NCI-H510A (cell line): ENCODE measurements around the gene GJB5.
"Not testable (repeated sequence)": the region's sequence is repeated elsewhere in the genome, so short reads cannot be mapped to it uniquely, and the experiment has no call there.

ENCODE experiments used
- DNase-seq: peaks from one replicate; lab custom pipeline; 2025; lab: John Stamatoyannopoulos, UW

Gene GJB5

DNA sequence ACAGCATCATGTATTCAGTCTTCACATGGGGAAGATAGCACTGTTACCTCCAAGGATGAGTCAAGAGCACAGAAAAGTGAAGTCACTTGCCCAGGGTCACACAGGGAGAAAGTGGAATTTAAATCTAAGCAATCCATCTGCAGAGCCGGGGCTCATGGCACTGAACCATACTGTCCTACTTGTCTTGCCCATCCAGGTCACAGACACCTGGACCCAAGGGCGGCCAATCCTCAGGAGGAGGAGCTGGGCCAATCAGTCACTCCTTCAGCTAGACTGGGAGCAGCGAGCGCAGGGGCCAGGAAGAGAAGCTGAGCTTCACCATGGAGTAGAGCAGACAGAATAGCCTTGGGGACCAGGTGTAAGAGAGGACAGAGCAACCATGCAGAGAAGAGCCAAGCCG is 9.2 kb upstream of the GJB5 start:
- DNase-seq, result no peak

DNA sequence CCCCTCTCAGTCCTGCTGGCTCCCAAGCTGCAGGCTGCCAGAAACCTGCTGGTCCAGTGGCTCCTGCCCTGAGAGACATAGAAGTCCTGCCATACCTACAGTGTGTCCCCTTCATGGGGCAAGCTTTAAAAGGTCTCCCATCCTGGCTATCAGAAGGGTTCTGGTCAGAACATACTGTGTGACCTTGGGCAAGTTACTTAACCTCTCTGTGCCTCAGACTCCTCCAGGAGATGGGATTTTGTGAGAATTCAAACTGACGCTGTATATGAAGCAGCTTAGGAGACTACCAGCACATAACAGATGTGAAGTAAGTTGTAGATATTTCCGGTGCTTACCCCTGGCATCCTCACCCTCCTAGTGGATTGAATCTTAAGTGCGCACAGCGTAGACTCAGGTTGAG is 8.7 kb upstream of the GJB5 start:
- no peak for DNase-seq

DNA sequence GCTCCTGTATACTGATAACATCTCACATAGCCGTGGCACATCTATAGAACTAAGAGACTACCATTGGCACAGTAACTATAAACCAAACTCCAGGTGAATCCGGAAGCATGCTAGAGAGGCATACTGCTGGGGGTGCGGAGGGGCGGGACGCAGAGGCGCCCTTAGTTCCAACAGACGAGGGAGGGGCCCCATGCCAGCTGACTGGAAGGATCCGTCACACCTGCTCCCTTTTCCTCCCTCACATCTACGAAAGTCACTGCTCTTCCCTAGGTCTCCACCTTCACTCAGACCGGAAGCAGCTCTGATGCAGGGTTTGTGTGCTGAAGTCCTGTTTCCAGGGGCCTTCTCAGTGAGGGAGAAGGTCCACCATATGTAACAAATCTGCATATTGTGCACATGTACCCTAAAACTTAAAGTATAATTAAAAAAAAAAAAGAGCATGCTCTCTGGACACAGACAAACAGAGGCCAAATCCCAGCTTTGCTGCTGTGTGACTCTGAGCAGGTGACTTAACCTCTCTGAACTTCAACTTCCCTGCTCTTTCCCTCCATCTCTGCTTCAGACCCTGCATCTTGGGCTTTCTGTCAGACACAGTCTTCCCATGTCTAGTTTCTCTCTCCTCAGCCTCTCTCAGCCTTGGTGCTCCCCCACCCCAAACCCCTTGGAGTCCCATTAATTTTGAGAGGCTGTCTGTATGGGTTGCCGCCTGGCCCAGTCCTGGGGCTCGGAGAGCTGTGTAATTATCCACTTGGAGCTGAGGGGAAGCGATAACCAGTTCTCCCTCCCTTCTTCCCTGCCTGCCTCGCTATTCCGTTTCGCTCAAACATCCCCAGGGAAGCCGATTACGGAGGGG is 7.8 kb upstream of the GJB5 start:
- DNase-seq, result no peak

DNA sequence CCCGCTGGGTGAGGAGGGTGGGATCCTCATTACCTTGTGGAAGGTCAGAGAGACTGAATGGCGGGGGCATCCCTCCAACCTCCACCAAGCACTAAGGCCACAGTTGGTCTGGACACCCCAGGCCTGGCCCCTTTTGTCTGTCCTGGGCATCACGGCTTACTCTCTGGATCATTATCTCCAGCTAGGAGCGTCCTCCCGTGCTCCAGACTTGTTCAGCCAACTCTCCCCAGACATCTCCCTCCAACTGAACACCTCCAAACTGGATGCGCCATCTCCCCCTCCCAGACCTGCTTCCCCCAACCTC is 7.3 kb upstream of the GJB5 start:
- no peak for DNase-seq

DNA sequence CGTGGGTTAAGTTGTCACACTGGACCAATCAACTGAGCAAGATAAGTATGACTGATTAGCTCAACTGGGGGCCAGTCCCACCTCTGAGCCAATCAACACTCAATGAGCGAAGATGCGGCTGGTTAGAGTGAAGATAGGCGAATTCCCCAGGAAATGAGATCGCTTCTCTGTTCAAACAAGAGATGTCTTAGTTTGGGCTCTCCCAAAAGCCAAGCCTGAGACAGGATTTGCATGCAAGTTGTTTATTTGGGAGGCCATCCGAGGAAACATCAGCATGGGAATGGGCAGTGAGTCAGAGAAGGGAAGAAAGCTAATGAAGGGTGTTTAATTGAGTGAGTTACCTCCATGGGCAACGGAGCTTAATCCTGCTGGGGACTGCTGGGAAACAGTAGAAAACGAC is 4.9 kb upstream of the GJB5 start:
- DNase-seq, result no peak

DNA sequence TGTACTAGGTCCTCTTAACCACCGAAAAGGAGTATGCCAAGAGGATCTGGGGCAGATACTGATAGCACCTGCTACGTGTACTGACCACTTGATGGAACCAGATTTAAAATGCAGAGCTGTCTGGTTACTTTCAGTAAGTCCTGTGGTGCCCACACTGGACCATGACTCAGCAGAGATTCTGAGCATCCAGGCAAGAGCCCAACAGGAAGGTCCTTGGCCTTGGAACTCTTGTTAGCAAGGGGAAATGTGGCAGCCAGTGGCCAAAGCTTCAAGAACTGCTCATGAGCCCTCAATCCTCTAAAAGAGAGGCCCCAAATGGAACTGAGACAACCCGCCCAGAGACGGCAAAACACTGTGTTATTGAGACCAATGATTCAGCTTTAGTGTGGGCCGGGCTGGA is 4.2 kb upstream of the GJB5 start:
- DNase-seq, result no peak

DNA sequence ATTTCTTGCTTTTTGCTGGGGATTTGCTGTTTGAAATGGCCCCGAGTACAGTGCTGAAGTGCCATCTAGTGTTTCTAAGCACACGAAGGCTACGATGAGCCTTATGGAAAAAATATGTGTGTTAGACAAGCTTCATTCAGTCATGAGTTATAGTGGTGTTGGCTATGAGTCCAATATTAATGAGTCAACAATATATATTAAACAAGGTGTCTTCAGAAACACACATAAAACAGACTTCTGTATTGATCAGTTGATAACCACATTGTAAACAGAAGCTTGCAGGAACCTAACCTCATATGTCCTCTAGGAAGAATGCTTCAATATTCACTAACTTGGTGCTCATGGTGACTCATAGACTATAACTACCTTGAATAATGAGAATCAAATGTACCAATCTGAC is 1.7 kb upstream of the GJB5 start:
- DNase-seq, result no peak

DNA sequence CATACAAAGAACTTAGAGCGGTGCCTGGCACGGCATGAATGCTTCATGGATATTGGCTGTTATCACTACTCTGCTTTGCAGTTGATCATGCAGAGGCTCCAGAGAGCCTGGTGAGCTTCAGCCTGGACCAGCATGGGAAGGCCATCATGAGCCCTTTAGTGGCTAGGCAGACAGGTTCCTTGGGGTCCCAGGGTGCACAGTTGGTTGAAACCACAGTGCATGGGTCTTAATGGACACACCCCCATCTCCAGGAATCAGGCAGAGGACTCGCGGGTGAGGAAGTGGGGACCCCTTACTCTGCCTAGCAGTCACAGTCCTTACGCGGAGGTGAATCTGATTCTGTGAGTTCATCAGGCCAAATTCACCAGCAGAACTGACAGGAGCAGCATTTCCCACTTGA is 1.1 kb downstream of the GJB5 start:
- DNase-seq, result no peak

DNA sequence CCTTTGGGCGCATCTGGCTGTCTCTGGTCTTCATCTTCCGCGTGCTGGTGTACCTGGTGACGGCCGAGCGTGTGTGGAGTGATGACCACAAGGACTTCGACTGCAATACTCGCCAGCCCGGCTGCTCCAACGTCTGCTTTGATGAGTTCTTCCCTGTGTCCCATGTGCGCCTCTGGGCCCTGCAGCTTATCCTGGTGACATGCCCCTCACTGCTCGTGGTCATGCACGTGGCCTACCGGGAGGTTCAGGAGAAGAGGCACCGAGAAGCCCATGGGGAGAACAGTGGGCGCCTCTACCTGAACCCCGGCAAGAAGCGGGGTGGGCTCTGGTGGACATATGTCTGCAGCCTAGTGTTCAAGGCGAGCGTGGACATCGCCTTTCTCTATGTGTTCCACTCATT is 2.5 kb downstream of the GJB5 start:
- no peak for DNase-seq

DNA sequence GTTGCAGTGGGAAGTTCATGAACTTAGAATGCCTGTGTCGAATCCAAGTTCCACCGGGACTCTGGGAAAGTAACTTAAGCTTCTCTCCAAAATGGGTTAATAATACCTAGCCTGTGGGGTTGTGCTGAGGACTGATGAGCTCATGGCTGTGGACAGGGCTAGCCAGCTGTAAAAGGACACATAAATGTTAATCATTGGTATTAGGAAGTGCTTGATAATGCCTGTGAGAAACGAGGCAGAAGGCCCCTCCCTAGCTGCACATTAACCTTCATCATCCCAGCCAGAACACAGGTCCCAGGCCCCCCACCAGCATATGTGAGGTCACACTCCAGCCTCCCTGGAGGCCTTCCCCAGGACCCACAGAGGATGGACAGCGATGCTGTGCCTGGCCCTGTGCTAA is 3.9 kb downstream of the GJB5 start:
- DNase-seq, result no peak

DNA sequence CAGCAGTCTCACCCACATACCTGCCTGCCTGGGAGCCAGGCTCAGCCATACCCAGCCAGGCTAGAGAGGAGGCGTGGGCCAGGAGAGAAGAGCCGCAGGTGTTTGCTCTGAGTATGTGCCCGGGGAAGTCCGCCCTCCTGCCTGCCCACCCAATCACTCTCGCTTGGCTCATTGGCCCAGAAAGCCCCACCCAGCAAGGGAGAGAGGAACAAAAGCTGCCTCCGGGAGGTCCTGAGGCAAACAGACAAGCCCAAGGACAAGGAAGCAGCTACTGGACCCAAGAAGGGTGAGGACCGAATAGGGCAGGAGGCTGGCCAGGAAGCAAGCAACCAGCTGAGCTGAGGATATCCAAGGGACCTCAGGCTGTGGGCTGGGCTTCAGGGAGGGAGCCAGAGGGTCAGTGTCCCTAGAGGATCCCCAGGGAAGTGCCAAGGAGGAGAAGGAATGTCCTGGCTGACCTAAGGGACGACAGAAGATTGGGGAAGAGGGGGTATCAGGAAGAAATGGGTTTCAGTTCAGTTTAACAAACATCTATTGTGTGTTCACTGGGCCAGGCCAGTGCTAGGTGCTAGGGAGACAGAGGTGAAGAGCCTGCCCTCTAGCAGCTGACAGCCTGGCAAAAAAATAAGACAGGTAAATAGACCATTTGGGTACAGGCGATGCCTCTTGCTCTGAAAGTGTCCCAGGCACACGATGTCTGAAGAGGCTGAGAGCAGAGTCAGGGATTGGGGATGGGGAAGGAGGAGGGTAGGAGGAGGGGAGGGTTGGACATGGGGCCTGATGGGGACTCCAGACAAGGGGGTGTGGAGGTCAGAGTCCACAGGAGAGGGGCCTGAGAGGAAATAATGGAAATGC is 4.9 kb downstream of the GJB5 start, which contains the start of gene GJB4:
Gene GJB4, plus strand, starts transcription at position 238 of the 855 bp plus-strand sequence. CDS start 1,515 bp downstream, outside the sequence.
- no peak for DNase-seq

DNA sequence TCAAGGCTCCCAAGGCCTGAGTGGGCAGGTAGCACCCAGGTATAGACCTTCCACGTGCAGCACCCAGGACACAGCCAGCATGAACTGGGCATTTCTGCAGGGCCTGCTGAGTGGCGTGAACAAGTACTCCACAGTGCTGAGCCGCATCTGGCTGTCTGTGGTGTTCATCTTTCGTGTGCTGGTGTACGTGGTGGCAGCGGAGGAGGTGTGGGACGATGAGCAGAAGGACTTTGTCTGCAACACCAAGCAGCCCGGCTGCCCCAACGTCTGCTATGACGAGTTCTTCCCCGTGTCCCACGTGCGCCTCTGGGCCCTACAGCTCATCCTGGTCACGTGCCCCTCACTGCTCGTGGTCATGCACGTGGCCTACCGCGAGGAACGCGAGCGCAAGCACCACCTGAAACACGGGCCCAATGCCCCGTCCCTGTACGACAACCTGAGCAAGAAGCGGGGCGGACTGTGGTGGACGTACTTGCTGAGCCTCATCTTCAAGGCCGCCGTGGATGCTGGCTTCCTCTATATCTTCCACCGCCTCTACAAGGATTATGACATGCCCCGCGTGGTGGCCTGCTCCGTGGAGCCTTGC is 6.4 kb downstream of the GJB5 start:
- DNase-seq, result no peak

DNA sequence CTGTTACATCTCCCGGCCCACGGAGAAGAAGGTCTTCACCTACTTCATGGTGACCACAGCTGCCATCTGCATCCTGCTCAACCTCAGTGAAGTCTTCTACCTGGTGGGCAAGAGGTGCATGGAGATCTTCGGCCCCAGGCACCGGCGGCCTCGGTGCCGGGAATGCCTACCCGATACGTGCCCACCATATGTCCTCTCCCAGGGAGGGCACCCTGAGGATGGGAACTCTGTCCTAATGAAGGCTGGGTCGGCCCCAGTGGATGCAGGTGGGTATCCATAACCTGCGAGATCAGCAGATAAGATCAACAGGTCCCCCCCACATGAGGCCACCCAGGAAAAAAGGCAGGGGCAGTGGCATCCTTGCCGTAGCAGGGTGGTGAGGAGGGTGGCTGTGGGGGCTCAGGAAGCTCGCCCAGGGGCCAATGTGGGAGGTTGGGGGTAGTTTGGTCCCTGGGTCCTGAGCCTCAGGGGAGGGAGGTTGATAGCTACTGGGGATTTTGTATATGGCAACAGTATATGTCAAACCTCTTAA is 7.0 kb downstream of the GJB5 start:
- DNase-seq, result no peak

DNA sequence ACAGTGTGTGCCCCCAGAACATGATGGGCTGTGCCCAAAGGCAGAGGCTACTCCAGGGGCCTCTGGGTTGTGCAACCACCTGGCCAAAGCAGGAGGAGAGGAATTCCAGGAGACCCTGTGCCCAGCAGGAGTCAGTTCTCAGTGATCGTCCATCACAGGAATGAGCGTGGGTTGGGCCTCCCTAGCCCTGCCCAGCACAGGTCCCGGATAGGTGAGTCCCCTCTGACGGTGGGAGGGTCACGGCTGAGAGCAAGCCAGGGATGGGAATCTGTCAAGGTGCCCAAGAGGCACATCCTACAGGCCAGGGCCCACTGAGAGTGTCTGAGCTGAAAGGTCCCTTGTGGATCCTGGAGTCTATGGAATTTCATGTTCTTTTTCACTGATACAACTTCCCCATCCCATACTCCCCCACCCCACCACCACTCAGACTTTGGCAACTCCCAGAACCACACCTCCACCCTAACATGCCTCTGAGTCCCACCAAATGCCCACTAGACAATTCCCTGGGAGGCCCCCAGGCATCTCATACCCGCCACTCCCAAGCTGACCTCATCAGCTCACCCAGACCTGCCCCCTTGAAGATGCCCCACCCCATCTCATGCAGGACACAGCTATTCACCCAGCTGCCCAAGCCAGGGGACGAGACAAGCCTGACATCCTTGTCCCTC is 7.8 kb downstream of the GJB5 start:
- DNase-seq, result no peak

DNA sequence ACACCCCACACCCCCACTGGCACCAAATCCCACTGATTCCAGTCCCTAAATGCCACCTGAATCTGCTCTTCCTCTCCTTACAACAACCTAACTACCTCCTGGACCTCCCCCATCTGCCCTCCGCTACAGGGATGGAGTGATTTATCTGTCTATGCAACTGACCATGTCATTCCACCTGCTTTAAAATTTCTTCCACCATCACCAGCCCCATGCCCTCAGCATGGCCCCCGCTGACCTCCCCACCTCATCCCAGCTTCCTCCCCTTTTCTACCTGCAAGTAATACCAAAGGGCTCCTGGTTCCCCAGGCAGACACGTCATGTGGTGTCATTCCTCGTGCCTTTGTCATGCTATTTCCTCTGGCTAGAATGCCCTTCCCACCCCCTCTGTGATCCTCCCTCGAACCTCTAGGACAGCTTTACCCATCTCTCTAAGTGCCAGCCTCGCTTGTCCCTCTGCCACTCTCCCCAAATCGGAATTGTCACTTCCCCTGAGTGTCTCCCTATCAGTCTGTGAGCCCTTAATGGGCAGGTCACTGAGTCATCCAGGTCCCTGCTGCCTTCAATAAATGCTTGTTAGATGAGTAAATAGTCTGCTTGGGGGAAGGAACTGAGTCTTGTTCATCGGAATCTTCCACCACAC is 8.4 kb downstream of the GJB5 start:
- no peak for DNase-seq

DNA sequence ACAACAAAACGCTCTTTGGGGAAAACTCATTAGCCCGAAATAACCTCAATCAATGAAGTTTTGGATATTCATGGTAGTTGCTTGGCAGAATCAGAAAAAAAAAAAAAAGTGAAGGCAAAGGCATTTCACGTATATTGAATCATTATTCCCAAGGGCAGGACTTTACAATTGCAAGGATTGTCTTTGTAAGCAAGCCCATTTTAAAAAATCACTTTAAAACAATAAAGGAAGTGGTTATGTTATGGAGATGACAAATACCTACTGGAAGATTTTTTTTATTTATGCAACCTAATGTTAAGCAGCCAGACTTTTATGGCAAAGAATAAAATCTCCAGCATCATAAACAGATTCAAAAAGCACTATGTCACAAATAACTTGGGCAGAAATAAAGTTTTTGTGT is 14.0 kb downstream of the GJB5 start:
- no peak for DNase-seq

DNA sequence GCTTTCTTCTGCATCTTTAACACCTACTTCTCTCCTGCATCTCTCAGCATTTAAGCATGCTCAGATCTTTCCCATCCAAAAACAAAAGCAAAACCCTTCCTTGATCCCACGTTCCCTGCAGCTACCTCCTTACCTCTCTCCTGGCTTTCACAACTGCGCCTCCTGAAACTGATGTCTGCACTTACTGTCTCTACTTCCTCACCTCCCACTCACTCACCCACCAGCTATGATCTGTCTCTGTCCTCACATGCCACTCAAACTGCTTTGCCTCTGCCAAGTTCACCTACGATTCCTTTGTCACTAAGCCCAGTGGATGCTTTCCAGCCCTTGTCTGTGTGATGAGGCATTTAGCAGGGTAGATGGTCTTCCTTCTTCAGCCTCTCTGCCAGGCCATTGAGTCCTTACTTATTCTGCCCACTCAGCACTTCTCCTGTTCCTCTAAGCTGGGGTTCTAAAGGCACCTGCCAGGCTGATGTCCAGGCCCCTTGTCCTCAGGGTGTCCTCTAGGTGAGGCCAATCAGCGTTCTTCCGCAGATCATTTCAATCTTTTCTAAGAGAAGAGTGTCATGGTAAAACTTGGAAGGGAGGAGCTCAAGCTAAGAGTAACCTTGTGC is 16.2 kb downstream of the GJB5 start:
- DNase-seq, result no peak

DNA sequence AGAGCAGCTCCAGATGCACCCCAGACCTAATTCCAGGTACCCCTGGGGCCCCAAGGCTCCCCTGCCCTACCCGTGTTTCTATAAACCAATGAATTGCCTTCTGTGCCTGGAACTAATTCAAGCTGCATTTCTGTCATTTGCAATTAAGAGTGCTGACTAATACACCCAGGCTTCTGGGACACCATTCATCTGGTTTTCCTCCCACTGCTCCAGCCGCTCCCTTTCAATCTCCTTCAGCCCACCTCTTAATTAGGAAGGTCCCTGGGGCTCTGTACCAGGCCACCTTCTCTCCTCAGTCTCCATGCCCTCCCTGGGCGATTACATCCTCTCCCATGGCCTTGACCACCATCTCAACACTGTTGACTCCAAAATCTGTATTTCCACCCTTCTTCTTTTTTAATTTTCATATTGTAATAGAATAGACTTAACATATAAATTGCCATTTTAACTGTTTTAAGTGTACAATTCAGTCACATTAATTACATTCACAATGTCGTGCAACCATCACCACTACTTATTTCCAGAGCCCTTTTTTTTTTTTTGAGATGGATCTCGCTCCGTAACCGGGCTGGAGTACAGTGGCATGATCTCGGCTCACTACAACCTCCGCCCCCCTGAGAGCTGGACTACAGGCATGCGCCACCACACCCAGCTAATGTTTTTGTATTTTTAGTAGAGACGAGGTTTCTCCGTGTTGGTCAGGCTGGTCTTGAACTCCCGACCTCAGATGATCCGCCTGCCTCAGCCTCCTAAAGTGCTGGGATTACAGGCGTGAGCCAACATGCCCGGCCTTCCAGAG is 16.9 kb downstream of the GJB5 start:
- DNase-seq, result no peak

DNA sequence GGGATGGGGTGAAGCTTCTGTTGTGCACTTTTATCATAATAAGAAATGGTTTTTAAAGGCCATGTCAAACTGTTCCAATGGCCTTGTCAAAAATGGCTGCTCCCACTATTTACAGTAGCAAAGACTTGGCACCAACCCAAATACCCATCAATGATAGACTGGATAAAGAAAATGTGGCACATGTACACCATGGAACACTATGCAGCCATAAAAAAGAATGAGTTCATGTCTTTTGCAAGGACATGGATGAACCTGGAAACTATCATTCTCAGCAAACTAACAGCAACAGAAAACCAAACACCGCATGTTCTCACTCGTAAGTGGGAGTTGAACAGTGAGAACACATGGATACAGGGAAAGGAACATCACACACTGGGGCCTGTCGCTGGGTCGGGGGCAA is 18.3 kb downstream of the GJB5 start:
- DNase-seq, result not testable (repeated sequence)

DNA sequence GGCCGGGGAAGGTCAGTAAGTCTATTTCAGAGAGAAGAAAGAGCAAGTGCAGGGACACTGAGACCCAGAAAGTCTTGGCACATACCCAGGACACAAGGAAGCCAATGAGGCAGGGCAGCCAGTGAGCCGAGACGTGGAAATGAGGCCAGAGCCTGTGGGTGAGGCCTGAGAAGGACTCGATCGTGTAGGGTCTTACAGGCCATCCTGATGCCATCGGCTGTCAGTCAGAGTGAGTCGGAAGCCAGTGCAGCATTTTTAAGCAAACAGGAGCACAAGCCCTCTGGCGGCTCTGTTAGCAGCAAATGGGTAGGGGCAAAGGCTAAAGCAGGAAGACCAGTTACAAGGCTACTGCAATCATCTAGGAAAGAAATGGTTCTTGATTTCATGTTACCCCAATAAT is 20.1 kb downstream of the GJB5 start:
- DNase-seq, result no peak
